GM21717 (cell line): ENCODE data around the gene BACH2.

Source experiments
- ATAC-seq: cut with Tn5 transposase; IDR thresholded peaks from one replicate; pipeline ENCODE4 v1.9.1; 2021; ENCODE audit warnings: mild to moderate bottlenecking, moderate library complexity; ENCODE audit not compliant: unreplicated experiment

Gene BACH2

GRCh38 chr6:90302320-90302719 is 5.7 kb upstream of the BACH2 start:
- ATAC-seq: no peak

- ATAC-seq: no peak
These were observed 5.2 kb upstream of the BACH2 start for GRCh38 chr6:90301816-90302215.

GRCh38 chr6:90298459-90299053 is 1.9 kb upstream of the BACH2 start:
- no peak for ATAC-seq

GRCh38 chr6:90297867-90298381 is 1.3 kb upstream of the BACH2 start:
- no peak for ATAC-seq

GRCh38 chr6:90297115-90297866 is 648 bp upstream of the BACH2 start:
- ATAC-seq: no peak

GRCh38 chr6:90295854-90296340 is 746 bp downstream of the BACH2 start:
- no peak for ATAC-seq

GRCh38 chr6:90294989-90295853 is 1.4 kb downstream of the BACH2 start:
- ATAC-seq: no peak

- no peak for ATAC-seq
These were observed 2.0 kb downstream of the BACH2 start for GRCh38 chr6:90294614-90294988.

- ATAC-seq: no peak
These were observed 2.6 kb downstream of the BACH2 start for GRCh38 chr6:90294008-90294511.

- ATAC-seq: no peak
These were observed 3.2 kb downstream of the BACH2 start for GRCh38 chr6:90293319-90293953.

- no peak for ATAC-seq
These were observed 5.1 kb downstream of the BACH2 start for GRCh38 chr6:90291565-90291964.

- ATAC-seq: no peak
These were observed 5.7 kb downstream of the BACH2 start for GRCh38 chr6:90290811-90291420.

GRCh38 chr6:90289902-90290301 is 6.7 kb downstream of the BACH2 start:
- ATAC-seq: no peak

- no peak for ATAC-seq
These were observed 8.2 kb downstream of the BACH2 start for GRCh38 chr6:90288404-90288803.

GRCh38 chr6:90286884-90287488 is 9.7 kb downstream of the BACH2 start:
- no peak for ATAC-seq

GRCh38 chr6:90285611-90286381 is 10.8 kb downstream of the BACH2 start:
- peak; percentile 61 for ATAC-seq

GRCh38 chr6:90285042-90285481 is 11.6 kb downstream of the BACH2 start:
- peak; percentile 42 for ATAC-seq

GRCh38 chr6:90284236-90285041 is 12.2 kb downstream of the BACH2 start:
- ATAC-seq: peak; percentile 86
